Thyroid gland (tissue), 4 donors: ENCODE results near the gene MX2. TPM values are rescaled to one million over a fixed set of nuclear protein-coding genes. Genes with fewer than 3 reads are reported as not detected.
"Not testable (repeated sequence)": the region's sequence is repeated elsewhere in the genome, so short reads cannot be mapped to it uniquely, and the experiment has no call there.

Experiments used
- DNase-seq, 2 donors: peaks; one replicate each; pipeline ENCODE4 v3.0.0-alpha.2; 2019
- H3K27ac ChIP-seq, 3 donors: fragments of 200-600 bp; sonication (generic); 1 replicate in 2 of 3; 2 replicates in 1 of 3; pipeline ENCODE4 v1.5.1; 2016 to 2019; ENCODE audit warnings: mild to moderate bottlenecking in 1 of 3, moderate library complexity in 1 of 3
- H3K27me3 ChIP-seq: fragments of 200-600 bp; sonication (generic); one replicate; pipeline ENCODE4 v1.5.1; 2019
- H3K36me3 ChIP-seq, 2 donors: fragments of 200-600 bp; sonication (generic); one replicate each; pipeline ENCODE4 v1.5.1; 2016 to 2019
- H3K4me1 ChIP-seq, 2 donors: fragments of 200-600 bp; sonication (generic); one replicate each; pipeline ENCODE4 v1.5.1; 2017 to 2019
- H3K4me3 ChIP-seq, 3 donors: fragments of 200-600 bp; sonication (generic); replicated peaks in 1 of 3; 1 replicate in 2 of 3; 2 replicates in 1 of 3; pipeline ENCODE4 v1.5.1; 2016; ENCODE audit warnings: mild to moderate bottlenecking in 1 of 3
- H3K9me3 ChIP-seq: fragments of 200-600 bp; sonication (generic); one replicate; pipeline ENCODE4 v1.5.1; 2017
- POLR2A ChIP-seq, 2 donors: fragments of 450-650 bp; IDR thresholded peaks; one replicate each; pipeline ENCODE4 v1.6.1; 2017; ENCODE audit warnings: antibody characterized with exemption in 2 of 2, mild to moderate bottlenecking in 2 of 2, moderate library complexity in 1 of 2
- WGBS, 2 donors: methylation state at CpG; one replicate each; pipeline ENCODE4 v1.1.5; 2017; 5-methylcytosine and 5-hydroxymethylcytosine counted together
- intact Hi-C: fragments of 100-400 bp; cut with DNase I; formaldehyde crosslinking; loops from one replicate; pipeline ENCODE4 v1.15.1; 2023
- total RNA-seq, 4 donors: library from RNA; depleted of rRNA; stranded (reverse); fragments of >200 nt; gene quantifications; one replicate each; pipeline ENCODE4 v1.2.3, GENCODE V29; 2016
- TF ChIP-seq, protein P1 (sequence below), 6 experiments: fragments of 200-600 bp in 3 of 6; fragments of 450-650 bp in 3 of 6; sonication (generic) in 3 of 6; IDR thresholded peaks; one replicate each; pipeline ENCODE4 v1.5.1; 2016 to 2019; ENCODE audit warnings: antibody characterized with exemption in 6 of 6, mild to moderate bottlenecking in 2 of 6, inconsistent platforms in 1 of 6, moderate library complexity in 1 of 6

MX2 gene
- total RNA-seq, 4 donors from 2014 or later: 3.0 to 19.8 (median 7.1) TPM

DNA sequence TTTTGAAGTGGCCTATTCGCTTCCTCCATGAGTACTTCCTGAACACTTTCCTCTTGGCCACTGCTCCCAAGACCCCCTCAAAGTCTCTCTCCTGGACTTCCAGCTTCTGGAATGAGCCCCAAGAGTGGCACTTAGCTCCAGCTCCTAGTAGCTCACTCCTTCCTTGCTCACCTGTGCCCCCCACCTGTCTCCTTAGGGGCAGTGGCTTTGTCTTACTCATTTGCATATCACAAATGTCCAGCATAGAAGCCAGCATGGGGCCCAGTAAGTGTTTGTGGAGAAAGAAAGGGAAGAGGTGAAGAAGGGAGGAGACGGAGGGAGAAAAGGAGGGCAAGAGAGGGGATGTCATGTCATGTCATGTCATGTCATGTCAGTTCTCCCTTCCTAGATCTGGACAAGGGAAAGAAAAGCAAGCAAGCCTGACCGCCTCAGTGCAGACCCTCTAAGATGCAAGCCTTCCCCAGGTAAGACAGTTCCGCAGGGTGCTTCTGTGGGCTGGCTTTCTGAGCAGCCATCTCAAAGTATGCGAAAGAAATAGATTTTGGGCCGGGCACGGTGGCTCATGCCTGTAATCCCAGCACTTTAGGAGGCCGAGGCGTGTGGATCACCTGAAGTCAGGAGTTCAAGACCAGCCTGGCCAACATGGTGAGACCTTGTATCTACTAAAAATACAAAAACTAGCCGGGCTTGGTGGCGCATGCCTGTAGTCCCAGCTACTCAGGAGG is 57.3 kb downstream of the MX2 start:
- Histone ChIP-seq H3K27ac (peak overlapping the region in 2 of 3 donors; percentile 92 to 97), H3K9me3 (no peaks in the 10 kb centered on the region), H3K36me3 (no peaks in the 10 kb centered on the region), H3K4me1 (peaks cover 7 to 15% of the 10 kb centered on the region in 2 donors), H3K27me3 (no peaks in the 10 kb centered on the region), H3K4me3 (no peak overlapping the region)
- DNase-seq: no peak
- TF ChIP-seq POLR2A (IDR thresholded peaks at IDR 0.05): no peak
- TF ChIP-seq, protein P1, sequence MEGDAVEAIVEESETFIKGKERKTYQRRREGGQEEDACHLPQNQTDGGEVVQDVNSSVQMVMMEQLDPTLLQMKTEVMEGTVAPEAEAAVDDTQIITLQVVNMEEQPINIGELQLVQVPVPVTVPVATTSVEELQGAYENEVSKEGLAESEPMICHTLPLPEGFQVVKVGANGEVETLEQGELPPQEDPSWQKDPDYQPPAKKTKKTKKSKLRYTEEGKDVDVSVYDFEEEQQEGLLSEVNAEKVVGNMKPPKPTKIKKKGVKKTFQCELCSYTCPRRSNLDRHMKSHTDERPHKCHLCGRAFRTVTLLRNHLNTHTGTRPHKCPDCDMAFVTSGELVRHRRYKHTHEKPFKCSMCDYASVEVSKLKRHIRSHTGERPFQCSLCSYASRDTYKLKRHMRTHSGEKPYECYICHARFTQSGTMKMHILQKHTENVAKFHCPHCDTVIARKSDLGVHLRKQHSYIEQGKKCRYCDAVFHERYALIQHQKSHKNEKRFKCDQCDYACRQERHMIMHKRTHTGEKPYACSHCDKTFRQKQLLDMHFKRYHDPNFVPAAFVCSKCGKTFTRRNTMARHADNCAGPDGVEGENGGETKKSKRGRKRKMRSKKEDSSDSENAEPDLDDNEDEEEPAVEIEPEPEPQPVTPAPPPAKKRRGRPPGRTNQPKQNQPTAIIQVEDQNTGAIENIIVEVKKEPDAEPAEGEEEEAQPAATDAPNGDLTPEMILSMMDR (IDR thresholded peaks at IDR 0.05): no peak
- 87 to 94% methylated on average over 11 of the region's 11 CpGs for WGBS, 2 donors
- intact Hi-C loops: no loop called here

DNA sequence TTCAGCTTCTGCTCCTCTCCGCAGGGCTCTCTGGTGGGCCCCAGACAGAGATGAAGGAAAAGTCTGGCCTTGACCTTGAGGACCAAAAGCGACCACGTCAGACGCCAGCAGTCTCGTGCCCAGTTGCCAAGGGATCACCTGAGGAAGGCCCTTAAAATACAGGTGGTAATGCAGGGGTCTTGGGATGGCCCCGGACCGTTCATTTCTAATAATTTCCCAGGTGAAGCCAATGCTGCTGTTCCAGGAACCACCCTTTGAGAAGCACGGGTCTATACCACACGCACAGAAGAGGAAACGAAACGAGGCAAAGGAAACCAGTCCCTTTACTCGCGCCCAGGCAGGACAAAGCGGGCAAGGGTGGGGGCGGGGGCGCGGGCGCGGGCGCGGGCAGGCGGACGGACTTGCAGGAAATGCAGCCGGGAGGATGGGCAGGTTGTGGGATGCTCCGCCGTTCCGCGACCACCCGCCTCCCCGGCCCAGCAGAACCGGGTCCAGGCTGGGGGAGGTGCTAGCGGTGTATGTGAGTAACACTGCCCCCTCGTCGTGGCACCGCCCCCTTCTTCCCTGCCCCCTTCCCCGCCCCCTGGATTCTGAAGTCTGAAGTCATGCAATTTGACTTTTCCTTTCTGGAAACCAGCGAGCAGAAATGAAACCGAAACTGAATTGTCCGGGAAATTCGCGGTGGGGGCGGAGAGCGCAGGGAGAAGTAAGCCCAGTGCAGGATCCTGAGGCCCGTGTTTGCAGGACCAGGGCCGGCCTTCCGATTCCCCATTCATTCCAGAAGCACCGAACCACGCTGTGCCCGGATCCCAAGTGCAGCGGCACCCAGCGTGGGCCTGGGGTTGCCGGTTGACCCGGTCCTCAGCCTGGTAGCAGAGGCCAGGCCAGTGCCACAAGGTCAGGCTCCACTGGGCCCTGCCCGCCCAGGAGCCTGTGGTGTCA is 58.4 kb downstream of the MX2 start:
- intact Hi-C loops: no loop called here

DNA sequence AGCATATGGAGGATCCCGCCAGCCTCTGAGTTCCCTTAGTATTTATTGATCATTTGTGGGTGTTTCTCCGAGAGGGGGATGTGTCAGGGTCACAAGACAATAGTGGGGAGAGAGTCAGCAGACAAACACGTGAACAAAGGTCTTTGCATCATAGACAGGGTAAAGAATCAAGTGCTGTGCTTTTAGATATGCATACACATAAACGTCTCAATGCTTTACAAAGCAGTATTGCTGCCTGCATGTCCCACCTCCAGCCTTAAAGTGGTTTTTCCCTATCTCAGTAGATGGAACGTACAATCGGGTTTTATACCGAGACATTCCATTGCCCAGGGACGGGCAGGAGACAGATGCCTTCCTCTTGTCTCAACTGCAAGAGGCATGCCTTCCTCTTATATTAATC is 59.2 kb downstream of the MX2 start:
- intact Hi-C loops, H3K27me3 ChIP-seq, DNase-seq, H3K9me3 ChIP-seq, H3K36me3 ChIP-seq: not testable (repeated sequence)
- peak overlapping the region; percentile 92 to 98 (median 97) for H3K27ac ChIP-seq
- peak overlapping the region in 1 of 3 donors; percentile 44 for H3K4me3 ChIP-seq
- WGBS, 2 donors: 38 to 53% methylated on average over 8 of the region's 8 CpGs
- H3K4me1 ChIP-seq: peaks cover 7 to 19% of the 10 kb centered on the region in 2 donors

More for the DNA sequence above, 58.4 kb downstream of the MX2 start:
- H3K4me1 ChIP-seq: peaks cover 7 to 15% of the 10 kb centered on the region in 2 donors
- no peaks in the 10 kb centered on the region for H3K36me3 ChIP-seq
- WGBS, 2 donors: 6 to 22% methylated on average over 18 to 53 of the region's 54 CpGs
- no peaks in the 10 kb centered on the region for H3K9me3 ChIP-seq
- TF ChIP-seq, protein P1 (IDR thresholded peaks at IDR 0.05): no peak
- TF ChIP-seq POLR2A (IDR thresholded peaks at IDR 0.05): peak in 1 of 2 donors; percentile 50
- H3K4me3 ChIP-seq: peak overlapping the region in 2 of 3 donors; percentile 44 to 78
- peak; percentile 83 to 87 for DNase-seq
- H3K27me3 ChIP-seq: no peaks in the 10 kb centered on the region
- H3K27ac ChIP-seq: peak overlapping the region; percentile 92 to 98 (median 97)

DNA sequence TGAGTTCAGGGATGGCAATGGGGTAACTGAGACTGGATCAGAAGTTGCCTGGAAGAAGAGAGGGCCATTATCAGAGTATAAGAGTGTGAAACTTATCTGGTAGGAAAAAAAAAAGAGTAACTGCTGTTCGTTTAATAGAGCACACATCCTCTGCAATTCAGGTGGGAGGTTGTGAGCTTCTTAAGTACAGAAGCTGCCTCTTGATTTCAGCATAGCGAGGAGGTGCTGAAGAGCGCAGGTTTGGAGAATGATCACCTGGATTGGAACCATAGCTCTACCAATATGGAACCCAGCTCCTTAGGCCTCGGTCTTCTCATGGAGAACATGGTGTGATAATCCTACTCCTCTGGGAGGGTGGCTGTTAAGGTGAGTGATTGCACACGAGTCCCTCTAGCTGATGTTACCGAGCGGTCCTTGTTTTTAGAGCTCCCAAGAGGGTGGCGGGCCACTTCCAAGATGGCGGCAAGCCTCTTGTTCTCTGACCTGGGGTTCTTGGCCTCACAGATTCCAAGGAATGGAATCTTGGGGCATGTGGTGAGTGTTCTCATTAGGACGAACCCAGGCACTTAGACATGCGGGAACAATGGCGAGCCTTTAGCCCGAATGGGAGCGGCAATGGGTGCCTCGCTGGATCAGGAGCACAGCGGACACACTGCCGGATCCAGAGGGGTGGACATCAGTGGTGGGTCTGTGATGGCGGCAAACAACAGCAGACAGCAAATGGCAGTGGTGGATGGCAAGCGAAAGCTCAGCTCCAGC is 60.9 kb downstream of the MX2 start:
- Histone ChIP-seq H3K27me3 (no peaks in the 10 kb centered on the region), H3K36me3 (no peaks in the 10 kb centered on the region), H3K4me3 (no peak overlapping the region), H3K9me3 (no peaks in the 10 kb centered on the region), H3K4me1 (peaks cover 13 to 31% of the 10 kb centered on the region in 2 donors), H3K27ac (peak overlapping the region in 1 of 3 donors; percentile 21)
- TF ChIP-seq POLR2A (IDR thresholded peaks at IDR 0.05): no peak
- TF ChIP-seq, protein P1 (IDR thresholded peaks at IDR 0.05): no peak
- DNase-seq: no peak
- intact Hi-C loops: no loop called here
- WGBS, 2 donors: 90 to 95% methylated on average over 16 to 19 of the region's 19 CpGs

DNA sequence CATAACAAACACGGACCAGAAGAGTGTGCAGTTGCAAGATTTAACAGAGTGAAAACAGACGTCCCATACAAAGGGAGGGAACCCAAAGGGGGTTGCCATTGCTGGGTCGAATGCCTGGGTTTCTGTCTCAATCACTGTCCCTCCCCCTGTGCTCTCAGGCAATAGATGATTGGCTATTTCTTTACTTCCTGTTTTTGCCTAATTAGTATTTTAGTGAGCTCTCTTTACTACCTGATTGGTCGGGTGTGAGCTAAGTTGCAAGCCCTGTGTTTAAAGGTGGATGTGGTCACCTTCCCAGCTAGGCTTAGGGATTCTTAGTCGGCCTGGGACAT is 61.4 kb downstream of the MX2 start:
- H3K27me3 ChIP-seq, H3K9me3 ChIP-seq, DNase-seq, H3K36me3 ChIP-seq, intact Hi-C loops, H3K4me3 ChIP-seq, H3K27ac ChIP-seq: not testable (repeated sequence)
- WGBS, 2 donors: 85 to 93% methylated on average over 5 of the region's 5 CpGs
- H3K4me1 ChIP-seq: peaks cover 13 to 31% of the 10 kb centered on the region in 2 donors
